ENCODE measurements around the gene ZBTB7A.
"Not testable (repeated sequence)": the region's sequence is repeated elsewhere in the genome, so short reads cannot be mapped to it uniquely, and the experiment has no call there.

DNA sequence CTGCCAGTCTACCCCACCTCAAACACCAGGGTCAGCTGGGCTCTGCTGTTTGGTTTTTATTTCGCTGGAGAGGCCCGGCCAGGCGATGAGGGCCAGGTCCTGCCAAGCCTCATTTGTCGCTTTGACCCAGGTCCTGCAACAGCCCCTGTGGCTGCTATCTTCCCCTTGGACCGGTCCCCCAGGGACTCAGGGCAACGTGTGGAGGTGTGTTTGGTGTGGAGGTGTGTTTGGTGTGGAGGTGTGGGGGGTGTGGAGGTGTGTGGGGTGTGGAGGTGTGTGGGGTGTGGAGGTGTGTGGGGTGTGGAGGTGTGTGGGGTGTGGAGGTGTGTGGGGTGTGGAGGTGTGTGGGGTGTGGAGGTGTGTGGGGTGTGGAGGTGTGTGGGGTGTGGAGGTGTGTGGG lies 55.3 kb downstream of the ZBTB7A start:
- TF ChIP-seq, protein P1, sequence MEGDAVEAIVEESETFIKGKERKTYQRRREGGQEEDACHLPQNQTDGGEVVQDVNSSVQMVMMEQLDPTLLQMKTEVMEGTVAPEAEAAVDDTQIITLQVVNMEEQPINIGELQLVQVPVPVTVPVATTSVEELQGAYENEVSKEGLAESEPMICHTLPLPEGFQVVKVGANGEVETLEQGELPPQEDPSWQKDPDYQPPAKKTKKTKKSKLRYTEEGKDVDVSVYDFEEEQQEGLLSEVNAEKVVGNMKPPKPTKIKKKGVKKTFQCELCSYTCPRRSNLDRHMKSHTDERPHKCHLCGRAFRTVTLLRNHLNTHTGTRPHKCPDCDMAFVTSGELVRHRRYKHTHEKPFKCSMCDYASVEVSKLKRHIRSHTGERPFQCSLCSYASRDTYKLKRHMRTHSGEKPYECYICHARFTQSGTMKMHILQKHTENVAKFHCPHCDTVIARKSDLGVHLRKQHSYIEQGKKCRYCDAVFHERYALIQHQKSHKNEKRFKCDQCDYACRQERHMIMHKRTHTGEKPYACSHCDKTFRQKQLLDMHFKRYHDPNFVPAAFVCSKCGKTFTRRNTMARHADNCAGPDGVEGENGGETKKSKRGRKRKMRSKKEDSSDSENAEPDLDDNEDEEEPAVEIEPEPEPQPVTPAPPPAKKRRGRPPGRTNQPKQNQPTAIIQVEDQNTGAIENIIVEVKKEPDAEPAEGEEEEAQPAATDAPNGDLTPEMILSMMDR (conservative IDR thresholded peaks at IDR 0.05; ENCODE audit: low read length), result not testable (repeated sequence)
- not testable (repeated sequence) for TF ChIP-seq EZH2phosphoT487 (IDR thresholded peaks at IDR 0.05; ENCODE audit: borderline replicate concordance)

All from Loucy (cell line).